SK-N-SH treated with all-trans-retinoic acid at 6 μM for 48 hours (cell line): ENCODE data around the gene ZNF506.

Experiments used
- ESRRG ChIP-seq: fragments of 250-450 bp; sonication (Bioruptor Pico); IDR thresholded peaks from 2 replicates; pipeline ENCODE4 v1.6.1; 2021; ENCODE audit warnings: mild to moderate bottlenecking
- GLIS3 ChIP-seq: fragments of 250-450 bp; sonication (Bioruptor Pico); IDR thresholded peaks from 2 replicates; pipeline ENCODE4 v1.5.0; 2020; ENCODE audit warnings: mild to moderate bottlenecking, moderate library complexity
- PPARA ChIP-seq: fragments of 250-450 bp; sonication (Bioruptor Pico); IDR thresholded peaks from 2 replicates; pipeline ENCODE4 v1.5.0; 2020; ENCODE audit warnings: mild to moderate bottlenecking, borderline replicate concordance
- RARB ChIP-seq: fragments of 250-450 bp; sonication (Bioruptor Pico); IDR thresholded peaks from 2 replicates; pipeline ENCODE4 v1.8.0; 2021; ENCODE audit warnings: mild to moderate bottlenecking, moderate library complexity
- ZFP3 ChIP-seq: fragments of 250-450 bp; sonication (Bioruptor Pico); IDR thresholded peaks from 2 replicates; pipeline ENCODE4 v1.5.0; 2020; ENCODE audit warnings: mild to moderate bottlenecking, moderate library complexity
- ZNF8 ChIP-seq: fragments of 450-650 bp; formaldehyde crosslinking; IDR thresholded peaks from 2 replicates; pipeline ENCODE4 v1.5.0; 2020; ENCODE audit warnings: mild to moderate bottlenecking, moderate library complexity
- TF ChIP-seq, protein P1 (sequence below): fragments of 250-450 bp; sonication (Bioruptor Pico); IDR thresholded peaks from 2 replicates; pipeline ENCODE4 v1.5.0; 2020; ENCODE audit warnings: mild to moderate bottlenecking, moderate library complexity
- TF ChIP-seq, protein P2 (sequence below): fragments of 250-450 bp; sonication (Bioruptor Pico); IDR thresholded peaks from 2 replicates; pipeline ENCODE4 v1.5.1; 2020; ENCODE audit warnings: low read depth, mild to moderate bottlenecking, moderate library complexity
- TF ChIP-seq, protein P3 (sequence below): fragments of 250-450 bp; sonication (Bioruptor Pico); IDR thresholded peaks from 2 replicates; pipeline ENCODE4 v1.5.1; 2021; ENCODE audit warnings: mild to moderate bottlenecking, moderate library complexity
- TF ChIP-seq, protein P4 (sequence below): fragments of 250-450 bp; sonication (Bioruptor Pico); IDR thresholded peaks from 2 replicates; pipeline ENCODE4 v1.8.0; 2020; ENCODE audit warnings: mild to moderate bottlenecking, moderate library complexity, borderline replicate concordance

DNA sequence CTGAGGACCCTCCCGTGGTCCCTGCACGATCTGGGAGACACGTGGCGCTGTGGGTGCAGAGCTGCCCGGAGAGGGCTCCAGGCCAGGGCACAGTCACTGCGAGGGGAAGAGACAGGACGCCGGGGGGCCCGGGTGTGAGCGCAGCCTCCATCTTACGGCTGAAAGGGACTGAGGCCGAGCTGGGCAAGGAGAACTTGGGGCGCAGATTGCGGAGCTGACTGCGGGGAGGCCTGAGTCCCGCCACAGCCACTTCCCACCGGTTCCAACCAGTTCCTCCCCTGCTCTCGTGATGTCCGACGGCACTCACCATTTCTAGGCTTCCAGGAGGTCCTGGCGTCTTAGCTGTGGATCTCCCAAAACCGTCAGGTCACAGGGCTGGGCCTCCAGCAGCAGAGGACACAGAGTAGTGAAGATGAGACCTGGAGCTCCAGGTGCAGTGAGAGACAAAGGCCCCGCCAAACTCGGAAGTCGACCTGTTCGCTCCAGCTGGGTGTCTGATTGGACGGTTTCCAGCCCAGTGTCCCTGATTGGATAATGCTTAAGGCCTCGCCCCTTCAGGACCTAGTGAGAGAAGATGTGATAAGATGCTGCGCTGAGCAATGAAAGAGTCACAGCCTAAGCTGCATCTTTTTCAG is 39.3 kb upstream of the ZNF506 start:
- TF ChIP-seq ZNF8: no peak
- TF ChIP-seq, protein P1, sequence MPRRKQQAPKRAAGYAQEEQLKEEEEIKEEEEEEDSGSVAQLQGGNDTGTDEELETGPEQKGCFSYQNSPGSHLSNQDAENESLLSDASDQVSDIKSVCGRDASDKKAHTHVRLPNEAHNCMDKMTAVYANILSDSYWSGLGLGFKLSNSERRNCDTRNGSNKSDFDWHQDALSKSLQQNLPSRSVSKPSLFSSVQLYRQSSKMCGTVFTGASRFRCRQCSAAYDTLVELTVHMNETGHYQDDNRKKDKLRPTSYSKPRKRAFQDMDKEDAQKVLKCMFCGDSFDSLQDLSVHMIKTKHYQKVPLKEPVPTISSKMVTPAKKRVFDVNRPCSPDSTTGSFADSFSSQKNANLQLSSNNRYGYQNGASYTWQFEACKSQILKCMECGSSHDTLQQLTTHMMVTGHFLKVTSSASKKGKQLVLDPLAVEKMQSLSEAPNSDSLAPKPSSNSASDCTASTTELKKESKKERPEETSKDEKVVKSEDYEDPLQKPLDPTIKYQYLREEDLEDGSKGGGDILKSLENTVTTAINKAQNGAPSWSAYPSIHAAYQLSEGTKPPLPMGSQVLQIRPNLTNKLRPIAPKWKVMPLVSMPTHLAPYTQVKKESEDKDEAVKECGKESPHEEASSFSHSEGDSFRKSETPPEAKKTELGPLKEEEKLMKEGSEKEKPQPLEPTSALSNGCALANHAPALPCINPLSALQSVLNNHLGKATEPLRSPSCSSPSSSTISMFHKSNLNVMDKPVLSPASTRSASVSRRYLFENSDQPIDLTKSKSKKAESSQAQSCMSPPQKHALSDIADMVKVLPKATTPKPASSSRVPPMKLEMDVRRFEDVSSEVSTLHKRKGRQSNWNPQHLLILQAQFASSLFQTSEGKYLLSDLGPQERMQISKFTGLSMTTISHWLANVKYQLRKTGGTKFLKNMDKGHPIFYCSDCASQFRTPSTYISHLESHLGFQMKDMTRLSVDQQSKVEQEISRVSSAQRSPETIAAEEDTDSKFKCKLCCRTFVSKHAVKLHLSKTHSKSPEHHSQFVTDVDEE (CRISPR knock-in tag): no peak
- TF ChIP-seq, protein P2, sequence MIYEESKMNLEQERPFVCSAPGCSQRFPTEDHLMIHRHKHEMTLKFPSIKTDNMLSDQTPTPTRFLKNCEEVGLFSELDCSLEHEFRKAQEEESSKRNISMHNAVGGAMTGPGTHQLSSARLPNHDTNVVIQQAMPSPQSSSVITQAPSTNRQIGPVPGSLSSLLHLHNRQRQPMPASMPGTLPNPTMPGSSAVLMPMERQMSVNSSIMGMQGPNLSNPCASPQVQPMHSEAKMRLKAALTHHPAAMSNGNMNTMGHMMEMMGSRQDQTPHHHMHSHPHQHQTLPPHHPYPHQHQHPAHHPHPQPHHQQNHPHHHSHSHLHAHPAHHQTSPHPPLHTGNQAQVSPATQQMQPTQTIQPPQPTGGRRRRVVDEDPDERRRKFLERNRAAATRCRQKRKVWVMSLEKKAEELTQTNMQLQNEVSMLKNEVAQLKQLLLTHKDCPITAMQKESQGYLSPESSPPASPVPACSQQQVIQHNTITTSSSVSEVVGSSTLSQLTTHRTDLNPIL (CRISPR knock-in tag): no peak
- no peak for TF ChIP-seq ZFP3 (CRISPR knock-in tag)
- TF ChIP-seq GLIS3 (CRISPR knock-in tag): no peak
- TF ChIP-seq, protein P3, sequence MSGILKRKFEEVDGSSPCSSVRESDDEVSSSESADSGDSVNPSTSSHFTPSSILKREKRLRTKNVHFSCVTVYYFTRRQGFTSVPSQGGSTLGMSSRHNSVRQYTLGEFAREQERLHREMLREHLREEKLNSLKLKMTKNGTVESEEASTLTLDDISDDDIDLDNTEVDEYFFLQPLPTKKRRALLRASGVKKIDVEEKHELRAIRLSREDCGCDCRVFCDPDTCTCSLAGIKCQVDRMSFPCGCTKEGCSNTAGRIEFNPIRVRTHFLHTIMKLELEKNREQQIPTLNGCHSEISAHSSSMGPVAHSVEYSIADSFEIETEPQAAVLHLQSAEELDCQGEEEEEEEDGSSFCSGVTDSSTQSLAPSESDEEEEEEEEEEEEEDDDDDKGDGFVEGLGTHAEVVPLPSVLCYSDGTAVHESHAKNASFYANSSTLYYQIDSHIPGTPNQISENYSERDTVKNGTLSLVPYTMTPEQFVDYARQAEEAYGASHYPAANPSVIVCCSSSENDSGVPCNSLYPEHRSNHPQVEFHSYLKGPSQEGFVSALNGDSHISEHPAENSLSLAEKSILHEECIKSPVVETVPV (CRISPR knock-in tag): no peak
- TF ChIP-seq, protein P4, sequence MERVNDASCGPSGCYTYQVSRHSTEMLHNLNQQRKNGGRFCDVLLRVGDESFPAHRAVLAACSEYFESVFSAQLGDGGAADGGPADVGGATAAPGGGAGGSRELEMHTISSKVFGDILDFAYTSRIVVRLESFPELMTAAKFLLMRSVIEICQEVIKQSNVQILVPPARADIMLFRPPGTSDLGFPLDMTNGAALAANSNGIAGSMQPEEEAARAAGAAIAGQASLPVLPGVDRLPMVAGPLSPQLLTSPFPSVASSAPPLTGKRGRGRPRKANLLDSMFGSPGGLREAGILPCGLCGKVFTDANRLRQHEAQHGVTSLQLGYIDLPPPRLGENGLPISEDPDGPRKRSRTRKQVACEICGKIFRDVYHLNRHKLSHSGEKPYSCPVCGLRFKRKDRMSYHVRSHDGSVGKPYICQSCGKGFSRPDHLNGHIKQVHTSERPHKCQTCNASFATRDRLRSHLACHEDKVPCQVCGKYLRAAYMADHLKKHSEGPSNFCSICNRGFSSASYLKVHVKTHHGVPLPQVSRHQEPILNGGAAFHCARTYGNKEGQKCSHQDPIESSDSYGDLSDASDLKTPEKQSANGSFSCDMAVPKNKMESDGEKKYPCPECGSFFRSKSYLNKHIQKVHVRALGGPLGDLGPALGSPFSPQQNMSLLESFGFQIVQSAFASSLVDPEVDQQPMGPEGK: no peak
- no peak for TF ChIP-seq RARB (CRISPR knock-in tag)
- no peak for TF ChIP-seq PPARA (CRISPR knock-in tag)
- TF ChIP-seq ESRRG: no peak
